ENCODE measurements around the gene CBARP. TPM values are rescaled to one million over a fixed set of nuclear protein-coding genes. Genes with fewer than 3 reads are reported as not detected.

CBARP gene
- polyA plus RNA-seq, 1 of the 3 experiments (the other 2 are of a cell fraction), result 5.1 TPM

GRCh38 chr19:1238369-1239303 is 831 bp upstream of the CBARP start (continued):
- TF ChIP-seq GABPA (IDR thresholded peaks at IDR 0.05; ENCODE audit: low read depth), result no peak
- TF ChIP-seq MXI1 (IDR thresholded peaks at IDR 0.05; ENCODE audit: low read depth, low read length), result no peak
- TF ChIP-seq FOXJ3 (CRISPR knock-in tag; IDR thresholded peaks at IDR 0.05), result no peak
- no peak for TF ChIP-seq TAF1 (IDR thresholded peaks at IDR 0.05; ENCODE audit: borderline replicate concordance, low read depth, low read length)

GRCh38 chr19:1237027-1237659 is 662 bp downstream of the CBARP start:
- Histone ChIP-seq H3K36me3 (replicated peaks in 1 of 2; ENCODE audit: control insufficient read depth in 1 of 2, insufficient read depth in 2 of 2, low read length in 1 of 2) (peaks cover 0 to 31% of the 10 kb centered on the region in 2 experiments), H3K4me3 (ENCODE audit: low read depth in 2 of 2, low read length in 1 of 2) (peak overlapping the region; percentile 74 to 87), H3K4me2 (peak overlapping the region; percentile 97), H3F3A (replicated peaks; ENCODE audit: insufficient read depth) (peaks cover 34% of the 10 kb centered on the region), H2AFZ (ENCODE audit: low read depth) (no peak overlapping the region), H3K9ac (peak overlapping the region; percentile 66), H3K4me1 (ENCODE audit: control insufficient read depth in 1 of 2, insufficient read depth in 2 of 2, low read depth in 1 of 2, low read length in 1 of 2) (peaks cover 5 to 28% of the 10 kb centered on the region in 2 experiments; a peak in 2 of 4 replicates), H3K9me3 (no peaks in the 10 kb centered on the region), H3K27ac (ENCODE audit: low read depth in 2 of 2, low read length in 1 of 2) (peak overlapping the region; percentile 38 to 88; a peak in 3 of 4 replicates), H3K79me2 (ENCODE audit: insufficient read depth) (peaks cover 24% of the 10 kb centered on the region), H3K9me2 (no peaks in the 10 kb centered on the region), H3K27me3 (ENCODE audit: insufficient read depth) (no peaks in the 10 kb centered on the region), H4K20me1 (ENCODE audit: insufficient read depth) (peaks cover 18% of the 10 kb centered on the region)
- WGBS (ENCODE audit: low lambda C conversion rate), result 2% methylated on average over 9 of the region's 60 CpGs
- POLR2A ChIA-PET, result interaction anchor here (1.3 to 1.6 kb wide), 2 partner anchors 11 to 32 kb away, joined by 6 to 11 read pairs; partner anchors contain the start of gene CIRBP
- DNase-seq, result peak; percentile 81
- CTCF ChIA-PET, result interaction anchor here (1.1 to 5.7 kb wide), 3 partner anchors 11 to 29 kb away, joined by 3 to 82 read pairs (median 4); no protein-coding TSS in a partner anchor
- TF ChIP-seq NRF1 (IDR thresholded peaks at IDR 0.05; ENCODE audit: low read depth, low read length) (no peak), YY1 (IDR thresholded peaks at IDR 0.05; ENCODE audit: low read depth) (peak; percentile 73), FOXM1 (IDR thresholded peaks at IDR 0.05; ENCODE audit: low read depth) (no peak), EZH2phosphoT487 (IDR thresholded peaks at IDR 0.05; ENCODE audit: borderline replicate concordance, low read depth) (no peak), RCOR1 (IDR thresholded peaks at IDR 0.05; ENCODE audit: low read length) (no peak), CHD2 (IDR thresholded peaks at IDR 0.05; ENCODE audit: low read length, partially characterized antibody) (no peak)

DNA sequence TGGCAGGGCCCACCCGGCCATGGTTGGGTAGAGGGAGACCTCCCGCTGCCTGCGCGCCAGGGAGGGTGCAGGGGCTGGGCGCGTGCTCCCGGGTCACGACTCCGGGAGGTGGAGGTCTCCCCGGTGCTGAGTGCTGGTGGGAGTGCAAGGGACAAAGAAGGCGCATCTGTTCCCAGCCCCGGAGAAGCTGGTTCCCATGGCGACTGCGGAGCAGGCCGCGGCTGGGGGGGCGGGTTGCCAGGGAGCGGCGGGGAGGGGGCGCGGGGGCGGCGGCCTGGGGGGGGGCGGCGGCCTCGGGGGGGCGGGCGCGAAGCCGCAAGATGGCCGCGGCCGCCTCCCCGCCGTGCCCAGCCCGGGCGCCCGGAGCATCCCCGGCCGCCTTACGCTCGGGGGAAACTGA is 1.2 kb downstream of the CBARP start:
- Histone ChIP-seq H3K79me2 (ENCODE audit: insufficient read depth) (peaks cover 19% of the 10 kb centered on the region; the same call in 1 of the 2 replicates), H4K20me1 (ENCODE audit: insufficient read depth) (peaks cover 24% of the 10 kb centered on the region), H3K27ac (ENCODE audit: low read depth in 2 of 2, low read length in 1 of 2) (peak overlapping the region; percentile 36 to 88; a peak in 3 of 4 replicates), H3K4me2 (peak overlapping the region; percentile 97), H3K9me2 (no peaks in the 10 kb centered on the region), H3K4me3 (ENCODE audit: low read depth in 2 of 2, low read length in 1 of 2) (peak overlapping the region; percentile 74 to 87), H2AFZ (ENCODE audit: low read depth) (no peak overlapping the region), H3K9me3 (no peaks in the 10 kb centered on the region), H3K36me3 (replicated peaks in 1 of 2; ENCODE audit: control insufficient read depth in 1 of 2, insufficient read depth in 2 of 2, low read length in 1 of 2) (peaks cover 0 to 33% of the 10 kb centered on the region in 2 experiments), H3K27me3 (ENCODE audit: insufficient read depth) (no peaks in the 10 kb centered on the region), H3K9ac (peak overlapping the region; percentile 66), H3K4me1 (ENCODE audit: control insufficient read depth in 1 of 2, insufficient read depth in 2 of 2, low read depth in 1 of 2, low read length in 1 of 2) (peaks cover 5 to 26% of the 10 kb centered on the region in 2 experiments; a peak in 2 of 4 replicates), H3F3A (replicated peaks; ENCODE audit: insufficient read depth) (peaks cover 34% of the 10 kb centered on the region)
- DNase-seq, result peak; percentile 88
- TF ChIP-seq NFIC (IDR thresholded peaks at IDR 0.05; ENCODE audit: borderline replicate concordance) (no peak), RAD21 (IDR thresholded peaks at IDR 0.05; ENCODE audit: low read length) (no peak), RXRA (IDR thresholded peaks at IDR 0.05; ENCODE audit: borderline replicate concordance, low read depth) (no peak)
- ChIA-PET CTCF (interaction anchor here (0.7 to 5.7 kb wide), 6 partner anchors 8 to 1746 kb away, joined by 3 to 82 read pairs (median 4); no protein-coding TSS in a partner anchor), POLR2A (interaction anchor here (0.8 to 1.6 kb wide), 3 partner anchors 11 to 105 kb away, joined by 3 to 11 read pairs (median 6); partner anchors contain the start of gene CIRBP)
- WGBS (ENCODE audit: low lambda C conversion rate), result 5% methylated on average over 8 of the region's 42 CpGs

All from SK-N-SH (cell line).